ENCODE data around the gene PPIL6. TPM values are rescaled to one million over a fixed set of nuclear protein-coding genes. Genes with fewer than 3 reads are reported as not detected.

Gene PPIL6
- total RNA-seq, 2 donors from 2014 or later: 6.9 to 9.1 TPM

DNA sequence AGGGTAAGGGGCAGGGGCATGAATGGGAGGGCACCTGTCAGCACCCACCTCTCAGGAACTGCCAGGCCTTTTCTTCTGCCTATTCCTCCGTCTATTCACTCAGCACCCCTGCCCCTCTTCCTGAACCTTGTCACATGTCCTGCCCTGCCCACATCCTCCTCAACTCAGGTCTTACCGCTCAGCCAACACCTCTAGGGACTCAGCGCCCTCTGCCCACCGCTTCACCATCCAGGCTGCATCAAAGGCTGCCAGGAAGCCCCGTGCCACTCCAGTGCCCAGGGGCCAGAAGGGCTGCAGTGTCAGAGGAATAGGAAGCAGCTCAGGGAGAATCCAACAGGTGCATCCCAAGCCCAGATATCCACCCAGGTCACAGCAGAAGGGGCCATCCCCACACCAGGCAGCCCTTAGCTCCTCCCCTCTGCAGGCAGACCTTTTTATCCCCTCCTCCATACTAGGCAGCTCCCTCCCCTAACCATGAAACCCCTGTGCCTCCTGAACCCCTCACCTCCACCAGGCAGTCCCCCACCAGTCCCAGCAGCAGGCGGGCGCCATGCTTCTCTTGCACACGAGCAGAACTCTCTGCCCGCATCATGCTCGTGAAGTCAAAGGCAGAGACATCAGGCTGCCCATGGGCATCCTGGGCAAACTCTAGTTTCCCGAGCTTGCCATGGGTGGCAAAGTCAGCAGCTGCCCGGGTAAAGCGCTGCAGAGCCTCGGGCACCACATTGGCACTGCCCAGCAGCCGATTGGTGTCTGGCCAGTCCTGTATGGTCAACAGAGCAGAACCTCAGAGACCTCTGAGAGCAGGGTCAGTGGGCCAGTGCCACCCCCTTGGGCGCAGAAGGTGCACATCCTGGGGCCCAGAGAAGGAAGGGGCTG, 9.6 kb upstream of the PPIL6 start:
- H3K36me3 ChIP-seq: no peaks in the 10 kb centered on the region
- no peak overlapping the region for H3K27ac ChIP-seq
- DNase-seq (ENCODE audit: low spot score): peak; percentile 53
- H3K4me3 ChIP-seq: no peak overlapping the region
- TF ChIP-seq, protein P1, sequence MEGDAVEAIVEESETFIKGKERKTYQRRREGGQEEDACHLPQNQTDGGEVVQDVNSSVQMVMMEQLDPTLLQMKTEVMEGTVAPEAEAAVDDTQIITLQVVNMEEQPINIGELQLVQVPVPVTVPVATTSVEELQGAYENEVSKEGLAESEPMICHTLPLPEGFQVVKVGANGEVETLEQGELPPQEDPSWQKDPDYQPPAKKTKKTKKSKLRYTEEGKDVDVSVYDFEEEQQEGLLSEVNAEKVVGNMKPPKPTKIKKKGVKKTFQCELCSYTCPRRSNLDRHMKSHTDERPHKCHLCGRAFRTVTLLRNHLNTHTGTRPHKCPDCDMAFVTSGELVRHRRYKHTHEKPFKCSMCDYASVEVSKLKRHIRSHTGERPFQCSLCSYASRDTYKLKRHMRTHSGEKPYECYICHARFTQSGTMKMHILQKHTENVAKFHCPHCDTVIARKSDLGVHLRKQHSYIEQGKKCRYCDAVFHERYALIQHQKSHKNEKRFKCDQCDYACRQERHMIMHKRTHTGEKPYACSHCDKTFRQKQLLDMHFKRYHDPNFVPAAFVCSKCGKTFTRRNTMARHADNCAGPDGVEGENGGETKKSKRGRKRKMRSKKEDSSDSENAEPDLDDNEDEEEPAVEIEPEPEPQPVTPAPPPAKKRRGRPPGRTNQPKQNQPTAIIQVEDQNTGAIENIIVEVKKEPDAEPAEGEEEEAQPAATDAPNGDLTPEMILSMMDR (IDR thresholded peaks at IDR 0.05): no peak
- H3K9me3 ChIP-seq: no peaks in the 10 kb centered on the region
- peaks cover 0 to 15% of the 10 kb centered on the region in 2 donors for H3K4me1 ChIP-seq
- no peaks in the 10 kb centered on the region for H3K27me3 ChIP-seq

DNA sequence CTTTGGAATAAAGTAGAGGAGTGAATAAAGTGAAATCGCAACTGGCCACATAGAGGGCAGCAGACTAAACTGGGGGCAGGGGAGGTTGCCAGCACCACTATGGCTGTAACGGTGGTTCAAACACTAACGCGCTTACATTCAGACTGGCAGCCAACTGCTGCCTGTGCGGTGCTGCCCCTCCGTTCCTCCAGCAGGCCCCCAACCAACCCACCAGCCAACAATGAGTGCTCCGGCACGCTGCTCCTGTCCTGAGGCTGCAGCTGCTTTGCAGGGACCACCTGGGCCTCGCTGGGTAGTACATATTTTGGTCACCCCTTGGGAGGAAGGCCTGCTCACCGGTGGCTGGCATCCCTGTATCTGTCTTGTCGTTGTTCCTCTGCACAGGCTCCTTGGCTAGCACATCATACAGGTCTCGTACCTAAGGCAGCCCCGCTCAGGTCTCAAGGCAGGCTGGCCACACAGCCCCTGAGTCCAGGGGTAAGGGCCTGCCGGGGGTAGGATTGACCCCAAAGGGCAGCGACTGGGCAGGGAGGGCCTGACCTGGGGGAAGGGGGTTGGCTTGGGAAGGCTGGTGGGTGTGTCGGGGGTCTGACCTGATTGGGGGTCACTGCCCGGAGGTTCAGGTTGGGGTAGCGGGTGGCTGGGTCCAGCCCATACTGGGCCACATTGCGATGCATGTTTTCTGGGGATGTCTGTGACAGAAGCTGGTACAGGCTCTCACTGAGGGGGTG, 8.8 kb upstream of the PPIL6 start:
- no peaks in the 10 kb centered on the region for H3K27me3 ChIP-seq
- H3K27ac ChIP-seq: no peak overlapping the region
- TF ChIP-seq, protein P1 (IDR thresholded peaks at IDR 0.05): no peak
- H3K4me1 ChIP-seq: peaks cover 0 to 7% of the 10 kb centered on the region in 2 donors
- H3K36me3 ChIP-seq: no peaks in the 10 kb centered on the region
- DNase-seq (ENCODE audit: low spot score): peak; percentile 28
- no peaks in the 10 kb centered on the region for H3K9me3 ChIP-seq
- no peak overlapping the region for H3K4me3 ChIP-seq

DNA sequence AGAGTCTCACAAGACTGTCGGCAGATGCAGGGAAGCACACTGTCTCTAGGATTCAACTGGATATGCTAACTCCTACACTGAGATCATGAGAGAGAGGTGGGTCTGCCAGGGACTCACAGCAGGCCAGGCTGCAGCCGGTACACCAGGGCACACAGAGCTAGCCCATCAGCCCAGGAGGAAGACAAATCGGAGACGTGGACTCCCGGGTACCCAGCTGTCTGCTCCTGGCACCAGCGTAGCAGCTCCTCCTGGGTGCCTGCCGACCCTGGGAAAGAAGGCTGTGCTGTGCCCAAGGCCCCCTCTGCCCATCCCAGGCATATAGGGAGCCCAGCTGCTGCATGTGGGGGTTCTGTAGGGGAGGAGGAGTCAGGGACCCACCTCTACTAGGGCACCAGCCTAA, 8.2 kb upstream of the PPIL6 start:
- no peaks in the 10 kb centered on the region for H3K36me3 ChIP-seq
- TF ChIP-seq, protein P1 (IDR thresholded peaks at IDR 0.05): no peak

DNA sequence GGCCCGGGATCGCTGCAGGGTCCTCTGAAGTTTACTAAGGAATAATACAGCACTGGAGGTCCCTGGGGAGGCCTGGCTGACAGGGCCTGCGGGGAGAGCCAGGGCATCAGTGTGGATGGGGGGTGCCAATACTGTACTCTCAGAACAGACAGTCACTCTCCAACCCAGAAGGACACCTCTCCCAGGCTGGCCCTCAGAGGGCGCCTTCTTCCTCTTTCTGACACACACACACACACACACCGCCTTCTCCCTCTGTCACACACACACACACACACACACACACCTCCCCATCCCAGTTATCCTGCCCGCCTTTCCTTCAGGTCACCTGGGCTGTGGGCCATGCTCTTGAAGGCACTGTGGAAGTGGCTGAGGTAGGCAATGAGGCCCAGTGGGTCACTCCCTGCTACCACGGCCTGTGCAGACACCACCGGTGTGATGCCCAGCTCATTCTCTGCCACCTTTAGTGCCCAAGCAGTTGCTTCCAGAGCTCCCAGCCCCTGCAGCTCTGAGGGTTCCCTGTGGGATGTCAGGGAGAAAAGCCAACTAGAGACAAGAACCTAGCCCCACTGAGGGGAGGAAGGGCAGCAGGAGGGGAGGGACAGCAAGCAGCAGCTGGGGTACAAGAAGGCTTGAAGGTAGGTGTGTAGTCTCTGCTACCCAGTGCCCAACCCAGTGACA, 7.6 kb upstream of the PPIL6 start:
- TF ChIP-seq, protein P1 (IDR thresholded peaks at IDR 0.05): no peak
- H3K4me1 ChIP-seq: no peaks in the 10 kb centered on the region
- H3K36me3 ChIP-seq: peaks cover 5% of the 10 kb centered on the region
- H3K27ac ChIP-seq: no peak overlapping the region
- H3K4me3 ChIP-seq: no peak overlapping the region
- no peaks in the 10 kb centered on the region for H3K27me3 ChIP-seq
- DNase-seq (ENCODE audit: low spot score): no peak
- H3K9me3 ChIP-seq: no peaks in the 10 kb centered on the region

More for the DNA sequence above, 8.2 kb upstream of the PPIL6 start:
- Histone ChIP-seq H3K27me3 (no peaks in the 10 kb centered on the region), H3K4me3 (no peak overlapping the region), H3K9me3 (no peaks in the 10 kb centered on the region), H3K27ac (no peak overlapping the region), H3K4me1 (peaks cover 0 to under 1% of the 10 kb centered on the region in 2 donors)
- peak; percentile 55 for DNase-seq (ENCODE audit: low spot score)

DNA sequence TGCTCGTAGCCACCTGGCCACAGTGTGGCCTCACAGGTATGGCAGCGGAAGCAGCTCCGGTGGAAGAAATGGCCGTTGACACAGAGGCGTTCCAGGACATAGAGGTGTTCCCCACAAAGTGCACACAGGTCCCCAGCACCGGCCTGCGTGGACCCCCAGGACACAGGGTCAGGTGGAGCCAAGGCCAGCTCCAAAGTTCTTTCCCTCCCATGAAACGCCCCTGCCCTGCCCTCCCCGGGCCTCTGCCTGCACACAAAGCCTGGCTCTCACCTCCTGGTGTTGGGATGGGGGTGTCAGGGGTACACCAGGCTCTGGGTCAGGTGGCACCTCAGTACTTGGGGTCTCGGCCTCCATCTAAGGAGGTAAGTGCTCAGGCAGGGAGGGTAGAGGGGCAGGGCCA, 6.7 kb upstream of the PPIL6 start:
- Histone ChIP-seq H3K36me3 (peaks cover 5% of the 10 kb centered on the region), H3K4me1 (peaks cover 0 to under 1% of the 10 kb centered on the region in 2 donors), H3K4me3 (no peak overlapping the region), H3K27ac (no peak overlapping the region), H3K27me3 (no peaks in the 10 kb centered on the region), H3K9me3 (no peaks in the 10 kb centered on the region)
- TF ChIP-seq, protein P1 (IDR thresholded peaks at IDR 0.05): no peak
- peak; percentile 50 for DNase-seq (ENCODE audit: low spot score)
